ENCODE data around the gene BTBD3. TPM values are rescaled to one million over a fixed set of nuclear protein-coding genes. Genes with fewer than 3 reads are reported as not detected.

BTBD3 gene
- total RNA-seq (2022; extraction: Qiagen RNA extraction): 11.9 to 18.1 TPM (median 17.0 TPM) in 5 replicates

DNA sequence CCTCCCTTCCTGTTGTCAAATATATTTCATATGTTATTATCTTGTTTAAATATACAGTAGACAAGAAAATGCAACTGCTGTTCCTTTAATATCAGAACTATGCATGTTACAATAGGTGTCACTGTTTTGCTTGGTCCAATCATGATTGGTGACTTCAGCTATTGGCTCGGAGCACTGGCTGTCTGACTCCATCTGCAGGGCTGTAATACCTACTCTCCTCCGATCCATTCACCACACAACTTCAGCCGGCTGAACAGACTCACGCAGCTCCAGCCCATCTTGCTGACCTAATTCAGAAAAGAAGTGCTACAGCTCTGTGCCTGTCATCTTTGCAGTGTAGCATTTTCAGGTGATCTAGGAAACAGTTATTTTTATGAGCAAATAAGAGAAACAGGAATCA is at the start of gene BTBD3:
Gene BTBD3 (plus strand): TSS at position 231 of the 400 bp plus-strand sequence. CDS start 383 bp downstream, outside the sequence.

Measured in A549 treated with Hydrocortisone at 1 μM for 4 hours (cell line).